AG09309 (cell line): Measurements from ENCODE around the gene VIP.

ENCODE experiments used
- DNase-seq: peaks from one replicate; pipeline ENCODE4 v3.0.0-alpha.2; 2010; ENCODE audit warnings: low read depth
- H3K4me3 ChIP-seq: 2 replicates; pipeline ENCODE4 v1.5.1; 2011; ENCODE audit warnings: mild to moderate bottlenecking, low read depth, low read length, moderate library complexity; ENCODE audit not compliant: control insufficient read depth
- CTCF ChIP-seq: IDR thresholded peaks from 2 replicates; pipeline ENCODE4 v1.5.1; 2011; ENCODE audit warnings: mild to moderate bottlenecking, low read depth, low read length, inconsistent platforms; ENCODE audit not compliant: insufficient read depth, control insufficient read depth; ENCODE audit errors: missing control alignments

VIP gene

GRCh38 chr6:152769993-152770392, 19.4 kb downstream of the VIP start:
- no peak overlapping the region for H3K4me3 ChIP-seq
- DNase-seq: no peak
- TF ChIP-seq CTCF: no peak

GRCh38 chr6:152771061-152771687, 20.6 kb downstream of the VIP start:
- H3K4me3 ChIP-seq: no peak overlapping the region
- TF ChIP-seq CTCF: no peak
- DNase-seq: no peak

- TF ChIP-seq CTCF: no peak
- H3K4me3 ChIP-seq: no peak overlapping the region
- DNase-seq: no peak
Measured at GRCh38 chr6:152775428-152775827, 24.8 kb downstream of the VIP start.

- no peak overlapping the region for H3K4me3 ChIP-seq
- no peak for DNase-seq
- no peak for TF ChIP-seq CTCF
Measured at GRCh38 chr6:152776833-152777232, 26.2 kb downstream of the VIP start.

GRCh38 chr6:152783217-152783878, 32.8 kb downstream of the VIP start:
- no peak for TF ChIP-seq CTCF
- no peak for DNase-seq

GRCh38 chr6:152794696-152795095, 44.1 kb downstream of the VIP start:
- H3K4me3 ChIP-seq: no peak overlapping the region
- DNase-seq: no peak
- TF ChIP-seq CTCF: no peak

More at GRCh38 chr6:152783217-152783878, 32.8 kb downstream of the VIP start:
- no peak overlapping the region for H3K4me3 ChIP-seq
